HL-60/S4 (cell line): ENCODE measurements around the gene TCTN2.

Source experiments
- in situ Hi-C: fragments of 300-500 bp; cut with MboI; formaldehyde crosslinking; loops from 2 replicates; pipeline ENCODE4 v1.14.3; 2022; ENCODE audit warnings: low sequenced_read_pairs

The TCTN2 gene

GRCh38 chr12:123683964-123684363, 13.1 kb downstream of the TCTN2 start:
- in situ Hi-C loops, result no loop called here

- in situ Hi-C loops, result no loop called here
Observed at GRCh38 chr12:123686636-123687190, 15.8 kb downstream of the TCTN2 start.

- in situ Hi-C loops, result no loop called here
Observed at GRCh38 chr12:123690191-123690840, 19.4 kb downstream of the TCTN2 start.

GRCh38 chr12:123696207-123696606, 25.3 kb downstream of the TCTN2 start:
- in situ Hi-C loops, result no loop called here

GRCh38 chr12:123696646-123697045, 25.7 kb downstream of the TCTN2 start:
- in situ Hi-C loops, result no loop called here

- in situ Hi-C loops, result no loop called here
Observed at GRCh38 chr12:123705935-123706334, 35.0 kb downstream of the TCTN2 start.

GRCh38 chr12:123707466-123707865, 36.6 kb downstream of the TCTN2 start:
- in situ Hi-C loops, result no loop called here

- in situ Hi-C loops, result no loop called here
Observed at GRCh38 chr12:123712780-123713319, 41.9 kb downstream of the TCTN2 start.

GRCh38 chr12:123713398-123713797, 42.5 kb downstream of the TCTN2 start:
- in situ Hi-C loops, result no loop called here

- in situ Hi-C loops, result no loop called here
Observed at GRCh38 chr12:123713823-123714585, 43.1 kb downstream of the TCTN2 start.

GRCh38 chr12:123715195-123715594, 44.3 kb downstream of the TCTN2 start:
- in situ Hi-C loops, result no loop called here

- in situ Hi-C loops, result no loop called here
Observed at GRCh38 chr12:123717350-123717749, 46.4 kb downstream of the TCTN2 start.

- in situ Hi-C loops, result no loop called here
Observed at GRCh38 chr12:123720141-123720814, 49.4 kb downstream of the TCTN2 start.

- in situ Hi-C loops, result no loop called here
Observed at GRCh38 chr12:123721245-123721644, 50.3 kb downstream of the TCTN2 start.

- in situ Hi-C loops, result no loop called here
Observed at GRCh38 chr12:123723011-123723410, 52.1 kb downstream of the TCTN2 start.

- in situ Hi-C loops, result no loop called here
Observed at GRCh38 chr12:123723765-123724164, 52.9 kb downstream of the TCTN2 start.

GRCh38 chr12:123726244-123726643, 55.3 kb downstream of the TCTN2 start:
- in situ Hi-C loops, result no loop called here

GRCh38 chr12:123726962-123727361, 56.0 kb downstream of the TCTN2 start:
- in situ Hi-C loops, result no loop called here

GRCh38 chr12:123727878-123728277, 57.0 kb downstream of the TCTN2 start:
- in situ Hi-C loops, result no loop called here

- in situ Hi-C loops, result no loop called here
Observed at GRCh38 chr12:123731596-123731995, 60.7 kb downstream of the TCTN2 start.

- in situ Hi-C loops, result no loop called here
Observed at GRCh38 chr12:123732251-123732650, 61.3 kb downstream of the TCTN2 start.
